OCI-LY1 (cell line): Measurements from ENCODE around the gene METTL26.

Experiments
- EZH2 ChIP-seq: fragments of 200-600 bp; sonication (generic), shearing (Covaris generic); IDR thresholded peaks from 2 replicates; pipeline ENCODE4 v1.8.0; 2017; ENCODE audit warnings: borderline replicate concordance, mixed run types, mild to moderate bottlenecking, antibody characterized with exemption, low read length, moderate library complexity, mixed read lengths
- TF ChIP-seq, protein P1 (sequence below): fragments of 200-600 bp; sonication (generic), shearing (Covaris generic); IDR thresholded peaks from 2 replicates; pipeline ENCODE4 v1.5.1; 2017; ENCODE audit warnings: mild to moderate bottlenecking, antibody characterized with exemption, low read length, moderate library complexity, mixed read lengths

DNA sequence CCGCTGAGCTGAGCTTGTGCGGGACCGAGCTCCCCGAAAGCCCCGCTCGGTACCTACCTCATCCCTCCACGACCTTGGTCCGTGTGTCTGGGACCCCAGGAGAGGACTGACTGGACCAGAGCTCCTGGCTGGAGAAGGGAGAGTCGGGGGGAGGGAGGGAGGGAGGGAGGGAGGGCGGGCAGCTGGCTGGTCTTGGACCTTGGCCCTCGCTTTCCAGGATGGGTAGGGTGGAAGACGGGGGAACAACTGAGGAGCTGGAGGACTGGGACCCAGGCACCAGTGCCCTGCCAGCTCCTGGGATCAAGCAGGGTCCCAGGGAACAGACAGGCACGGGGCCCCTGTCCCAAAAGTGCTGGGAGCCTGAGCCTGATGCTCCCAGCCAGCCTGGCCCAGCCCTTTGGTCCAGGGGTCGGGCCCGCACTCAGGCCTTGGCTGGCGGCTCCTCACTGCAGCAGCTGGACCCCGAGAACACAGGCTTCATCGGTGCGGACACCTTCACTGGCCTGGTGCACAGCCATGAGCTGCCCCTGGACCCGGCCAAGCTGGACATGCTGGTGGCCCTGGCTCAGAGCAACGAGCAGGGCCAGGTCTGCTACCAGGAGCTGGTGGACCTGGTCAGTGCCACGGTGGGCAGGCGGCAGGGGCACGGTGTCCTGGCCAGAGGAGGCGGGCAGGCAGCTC, 39.9 kb upstream of the METTL26 start:
- TF ChIP-seq, protein P1, sequence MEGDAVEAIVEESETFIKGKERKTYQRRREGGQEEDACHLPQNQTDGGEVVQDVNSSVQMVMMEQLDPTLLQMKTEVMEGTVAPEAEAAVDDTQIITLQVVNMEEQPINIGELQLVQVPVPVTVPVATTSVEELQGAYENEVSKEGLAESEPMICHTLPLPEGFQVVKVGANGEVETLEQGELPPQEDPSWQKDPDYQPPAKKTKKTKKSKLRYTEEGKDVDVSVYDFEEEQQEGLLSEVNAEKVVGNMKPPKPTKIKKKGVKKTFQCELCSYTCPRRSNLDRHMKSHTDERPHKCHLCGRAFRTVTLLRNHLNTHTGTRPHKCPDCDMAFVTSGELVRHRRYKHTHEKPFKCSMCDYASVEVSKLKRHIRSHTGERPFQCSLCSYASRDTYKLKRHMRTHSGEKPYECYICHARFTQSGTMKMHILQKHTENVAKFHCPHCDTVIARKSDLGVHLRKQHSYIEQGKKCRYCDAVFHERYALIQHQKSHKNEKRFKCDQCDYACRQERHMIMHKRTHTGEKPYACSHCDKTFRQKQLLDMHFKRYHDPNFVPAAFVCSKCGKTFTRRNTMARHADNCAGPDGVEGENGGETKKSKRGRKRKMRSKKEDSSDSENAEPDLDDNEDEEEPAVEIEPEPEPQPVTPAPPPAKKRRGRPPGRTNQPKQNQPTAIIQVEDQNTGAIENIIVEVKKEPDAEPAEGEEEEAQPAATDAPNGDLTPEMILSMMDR: no peak
- TF ChIP-seq EZH2: no peak
